ENCODE data around the gene ESRRA. TPM values are rescaled to one million over a fixed set of nuclear protein-coding genes. Genes with fewer than 3 reads are reported as not detected.

ESRRA gene
- total and polyA plus RNA-seq, 10 of the 15 experiments (the other 5 are each of a cell fraction or from before 2014, with no cell fraction given) = 0.32 to 48.9 (median 12.6) TPM

- Histone ChIP-seq H2AFZ (ENCODE audit: control insufficient read depth, low read depth, low read length) (no peak overlapping the region), H3K9ac (ENCODE audit: control insufficient read depth, insufficient read depth, low read length) (no peak overlapping the region), H3K4me3 (no peak overlapping the region), H3K4me1 (ENCODE audit: control insufficient read depth, insufficient read depth, low read length) (peaks cover 16% of the 10 kb centered on the region), H3K27ac (ENCODE audit: control insufficient read depth, insufficient read depth) (no peak overlapping the region), H3K27me3 (replicated peaks in 1 of 2; ENCODE audit: control insufficient read depth in 2 of 2, insufficient read depth in 2 of 2, low read length in 1 of 2) (no peaks in the 10 kb centered on the region), H3K4me2 (ENCODE audit: control insufficient read depth, insufficient read depth) (no peak overlapping the region), H3K36me3 (ENCODE audit: control insufficient read depth in 2 of 2, insufficient read depth in 2 of 2, low read length in 1 of 2) (peaks cover 0 to 6% of the 10 kb centered on the region in 2 experiments; a peak in 2 of 4 replicates), H4K20me1 (ENCODE audit: control insufficient read depth, insufficient read depth) (no peaks in the 10 kb centered on the region), H3K79me2 (ENCODE audit: control insufficient read depth, insufficient read depth, low read length) (peaks cover 11% of the 10 kb centered on the region), H3K9me3 (replicated peaks; ENCODE audit: control insufficient read depth, insufficient read depth, low read length) (no peaks in the 10 kb centered on the region)
- CTCF ChIA-PET = interaction anchor here (0.6 to 7.3 kb wide), 33 partner anchors 8 to 417 kb away, joined by 3 to 143 read pairs (median 4); partner anchors contain the start of genes BAD, CATSPERZ, CCDC88B and ESRRA
- RAD21 ChIA-PET (ENCODE audit: unreplicated experiment) = interaction anchor here (1.0 to 9.7 kb wide), 13 partner anchors 14 to 290 kb away, joined by 3 to 176 read pairs (median 6); partner anchors contain the start of genes BAD, CCDC88B, ESRRA and PRDX5
- 27% methylated on average over 22 of the region's 23 CpGs for WGBS (ENCODE audit: insufficient coverage, insufficient replicate concordance, low lambda C conversion rate, missing lambda C conversion rate)
- FAIRE-seq (peak; percentile 82), DNase-seq (ENCODE audit: low read depth, low spot score) (no peak), ATAC-seq (peak; percentile 75)
- intact Hi-C loops (cut with micrococcal nuclease; ENCODE audit: unreplicated experiment) = loop anchor here (5.0 kb wide), 2 partner anchors 38 to 92 kb away; partner anchors contain the start of genes PRDX5 and TRMT112
- SMC1A ChIA-PET (ENCODE audit: uncharacterized antibody, unreplicated experiment) = interaction anchor here (0.6 to 2.2 kb wide), 12 partner anchors 10 to 592 kb away, joined by 3 to 37 read pairs (median 6); partner anchors contain the start of genes CCDC88B, PRDX5 and TRMT112
- POLR2A ChIA-PET = interaction anchor here (0.6 to 2.6 kb wide), 6 partner anchors 11 to 125 kb away, joined by 3 to 23 read pairs (median 6); partner anchors contain the start of genes ESRRA, PRDX5 and TRMT112
- in situ Hi-C loops (cut with MboI) = no loop called here
- BruUV-seq (replicated peaks) = no TSS peak
- TF ChIP-seq IKZF1 (conservative IDR thresholded peaks at IDR 0.05) (peak; percentile 44; the same call in 1 of the 2 replicates), HCFC1 (IDR thresholded peaks at IDR 0.05; ENCODE audit: low read length) (peak; percentile 16; the same call in 1 of the 2 replicates), ZNF207 (IDR thresholded peaks at IDR 0.05; ENCODE audit: borderline replicate concordance) (0 out of 2 replicates have a peak, but pooled peaks have one; percentile 68), SMC3 (IDR thresholded peaks at IDR 0.05; ENCODE audit: borderline replicate concordance, low read length) (peak; percentile 63; the same call in 1 of the 2 replicates), MEF2B (IDR thresholded peaks at IDR 0.05; ENCODE audit: partially characterized antibody, poor library complexity, severe bottlenecking) (peak; percentile 51), IKZF2 (IDR thresholded peaks at IDR 0.05) (peak; percentile 23 to 27; a peak in 1 of 4 replicates), JUND (IDR thresholded peaks at IDR 0.05; ENCODE audit: low read depth, low read length) (peak; percentile 50; the same call in 1 of the 2 replicates), CHD2 (IDR thresholded peaks at IDR 0.05; ENCODE audit: borderline replicate concordance, low read depth, low read length) (0 out of 2 replicates have a peak, but pooled peaks have one; percentile 9), MXI1 (IDR thresholded peaks at IDR 0.05; ENCODE audit: low read depth, low read length) (0 out of 2 replicates have a peak, but pooled peaks have one; percentile 10), RB1 (IDR thresholded peaks at IDR 0.05; ENCODE audit: borderline replicate concordance) (0 out of 2 replicates have a peak, but pooled peaks have one; percentile 42), MTA2 (IDR thresholded peaks at IDR 0.05; ENCODE audit: low read depth) (0 out of 2 replicates have a peak, but pooled peaks have one; percentile 30), IRF3 (IDR thresholded peaks at IDR 0.05) (no peak), RAD51 (IDR thresholded peaks at IDR 0.05) (no peak), TBL1XR1 (IDR thresholded peaks at IDR 0.05; ENCODE audit: low read depth, low read length) (no peak), SMARCA5 (IDR thresholded peaks at IDR 0.05) (peak; percentile 78; the same call in 1 of the 2 replicates), NR2F1 (conservative IDR thresholded peaks at IDR 0.05) (peak; percentile 64; the same call in 1 of the 2 replicates)
- TF ChIP-seq, protein P1, sequence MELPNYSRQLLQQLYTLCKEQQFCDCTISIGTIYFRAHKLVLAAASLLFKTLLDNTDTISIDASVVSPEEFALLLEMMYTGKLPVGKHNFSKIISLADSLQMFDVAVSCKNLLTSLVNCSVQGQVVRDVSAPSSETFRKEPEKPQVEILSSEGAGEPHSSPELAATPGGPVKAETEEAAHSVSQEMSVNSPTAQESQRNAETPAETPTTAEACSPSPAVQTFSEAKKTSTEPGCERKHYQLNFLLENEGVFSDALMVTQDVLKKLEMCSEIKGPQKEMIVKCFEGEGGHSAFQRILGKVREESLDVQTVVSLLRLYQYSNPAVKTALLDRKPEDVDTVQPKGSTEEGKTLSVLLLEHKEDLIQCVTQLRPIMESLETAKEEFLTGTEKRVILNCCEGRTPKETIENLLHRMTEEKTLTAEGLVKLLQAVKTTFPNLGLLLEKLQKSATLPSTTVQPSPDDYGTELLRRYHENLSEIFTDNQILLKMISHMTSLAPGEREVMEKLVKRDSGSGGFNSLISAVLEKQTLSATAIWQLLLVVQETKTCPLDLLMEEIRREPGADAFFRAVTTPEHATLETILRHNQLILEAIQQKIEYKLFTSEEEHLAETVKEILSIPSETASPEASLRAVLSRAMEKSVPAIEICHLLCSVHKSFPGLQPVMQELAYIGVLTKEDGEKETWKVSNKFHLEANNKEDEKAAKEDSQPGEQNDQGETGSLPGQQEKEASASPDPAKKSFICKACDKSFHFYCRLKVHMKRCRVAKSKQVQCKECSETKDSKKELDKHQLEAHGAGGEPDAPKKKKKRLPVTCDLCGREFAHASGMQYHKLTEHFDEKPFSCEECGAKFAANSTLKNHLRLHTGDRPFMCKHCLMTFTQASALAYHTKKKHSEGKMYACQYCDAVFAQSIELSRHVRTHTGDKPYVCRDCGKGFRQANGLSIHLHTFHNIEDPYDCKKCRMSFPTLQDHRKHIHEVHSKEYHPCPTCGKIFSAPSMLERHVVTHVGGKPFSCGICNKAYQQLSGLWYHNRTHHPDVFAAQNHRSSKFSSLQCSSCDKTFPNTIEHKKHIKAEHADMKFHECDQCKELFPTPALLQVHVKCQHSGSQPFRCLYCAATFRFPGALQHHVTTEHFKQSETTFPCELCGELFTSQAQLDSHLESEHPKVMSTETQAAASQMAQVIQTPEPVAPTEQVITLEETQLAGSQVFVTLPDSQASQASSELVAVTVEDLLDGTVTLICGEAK (IDR thresholded peaks at IDR 0.05; ENCODE audit: borderline replicate concordance) = no peak
These were observed 50.0 kb downstream of the ESRRA start for GRCh38 chr11:64355078-64355940.
